Measurements from ENCODE around the gene CPSF3. TPM values are rescaled to one million over a fixed set of nuclear protein-coding genes. Genes with fewer than 3 reads are reported as not detected.

The CPSF3 gene
- total RNA-seq, 1 donor from 2014 or later: 199 TPM

- Histone ChIP-seq H3K9me3 (ENCODE audit: low read depth) (no peaks in the 10 kb centered on the region), H3K36me3 (no peaks in the 10 kb centered on the region), H2AFZ (replicated peaks) (no peak overlapping the region), H3K9ac (no peak overlapping the region), H3F3A (ENCODE audit: low read depth) (peaks cover 5% of the 10 kb centered on the region), H3K4me2 (no peak overlapping the region), H3K27me3 (no peaks in the 10 kb centered on the region), H3K79me2 (ENCODE audit: low read depth) (peaks cover 20% of the 10 kb centered on the region), H3K4me1 (peaks cover 6% of the 10 kb centered on the region), H4K20me1 (ENCODE audit: low read depth) (peaks cover 8% of the 10 kb centered on the region), H3K4me3 (no peak overlapping the region), H3K27ac (no peak overlapping the region)
- Mint-ChIP-seq H3K36me3 (peaks cover 4% of the 10 kb centered on the region), H3K27ac (no peak overlapping the region), H3K9me3 (no peaks in the 10 kb centered on the region), H3K4me1 (peaks cover 14% of the 10 kb centered on the region), H3K27me3 (ENCODE audit: insufficient read depth, low read depth) (peaks cover 4% of the 10 kb centered on the region), H3K4me3 (no peak overlapping the region)
- DNase-seq (ENCODE audit: low spot score): no peak
- TF ChIP-seq EZH2phosphoT487 (IDR thresholded peaks at IDR 0.05): no peak
- no peak for TF ChIP-seq EZH2 (IDR thresholded peaks at IDR 0.05)
- no peak for TF ChIP-seq CTCF (IDR thresholded peaks at IDR 0.05)
Measured at GRCh38 chr2:9419541-9419940, 3.9 kb upstream of the CPSF3 start.

GRCh38 chr2:9420495-9420894 lies 3.0 kb upstream of the CPSF3 start:
- Mint-ChIP-seq H3K4me3 (no peak overlapping the region), H3K4me1 (peaks cover 14% of the 10 kb centered on the region), H3K27me3 (ENCODE audit: insufficient read depth, low read depth) (peaks cover 4% of the 10 kb centered on the region), H3K9me3 (no peaks in the 10 kb centered on the region), H3K27ac (peak overlapping the region; percentile 0), H3K36me3 (peaks cover 4% of the 10 kb centered on the region)
- H3K36me3 ChIP-seq: no peaks in the 10 kb centered on the region
- H3F3A ChIP-seq (ENCODE audit: low read depth): peaks cover 5% of the 10 kb centered on the region
- no peak overlapping the region for H3K27ac ChIP-seq
- TF ChIP-seq EZH2 (IDR thresholded peaks at IDR 0.05) (no peak), EZH2phosphoT487 (IDR thresholded peaks at IDR 0.05) (no peak), CTCF (IDR thresholded peaks at IDR 0.05) (no peak)
- peaks cover 13% of the 10 kb centered on the region for H4K20me1 ChIP-seq (ENCODE audit: low read depth)
- H3K79me2 ChIP-seq (ENCODE audit: low read depth): peaks cover 29% of the 10 kb centered on the region
- no peaks in the 10 kb centered on the region for H3K27me3 ChIP-seq
- no peak overlapping the region for H3K4me2 ChIP-seq
- H3K9me3 ChIP-seq (ENCODE audit: low read depth): no peaks in the 10 kb centered on the region
- H3K4me1 ChIP-seq: peaks cover 11% of the 10 kb centered on the region
- H2AFZ ChIP-seq (replicated peaks): no peak overlapping the region
- H3K9ac ChIP-seq: no peak overlapping the region
- no peak overlapping the region for H3K4me3 ChIP-seq
- DNase-seq (ENCODE audit: low spot score): no peak

GRCh38 chr2:9422321-9423099 lies 944 bp upstream of the CPSF3 start:
- H4K20me1 ChIP-seq (ENCODE audit: low read depth): peaks cover 12% of the 10 kb centered on the region
- no peaks in the 10 kb centered on the region for H3K9me3 Mint-ChIP-seq
- peak overlapping the region; percentile 97 for H3K4me2 ChIP-seq
- H3K27me3 Mint-ChIP-seq (ENCODE audit: insufficient read depth, low read depth): peaks cover 4% of the 10 kb centered on the region
- H3K4me1 Mint-ChIP-seq: peaks cover 14% of the 10 kb centered on the region
- peaks cover 49% of the 10 kb centered on the region for H3K79me2 ChIP-seq (ENCODE audit: low read depth)
- TF ChIP-seq EZH2phosphoT487 (IDR thresholded peaks at IDR 0.05): peak; percentile 28
- no peak for TF ChIP-seq CTCF (IDR thresholded peaks at IDR 0.05)
- TF ChIP-seq EZH2 (IDR thresholded peaks at IDR 0.05): no peak
- peak overlapping the region; percentile 42 for H3K27ac Mint-ChIP-seq
- peaks cover 5% of the 10 kb centered on the region for H3F3A ChIP-seq (ENCODE audit: low read depth)
- peak overlapping the region; percentile 73 for H3K4me3 ChIP-seq
- H3K9me3 ChIP-seq (ENCODE audit: low read depth): no peaks in the 10 kb centered on the region
- peak overlapping the region; percentile 43 for H3K9ac ChIP-seq
- H3K27me3 ChIP-seq: no peaks in the 10 kb centered on the region
- peak overlapping the region; percentile 90 for H2AFZ ChIP-seq (replicated peaks)
- H3K36me3 Mint-ChIP-seq: peaks cover 2% of the 10 kb centered on the region
- peaks cover 11% of the 10 kb centered on the region for H3K4me1 ChIP-seq
- DNase-seq (ENCODE audit: low spot score): peak; percentile 47
- no peaks in the 10 kb centered on the region for H3K36me3 ChIP-seq
- no peak overlapping the region for H3K27ac ChIP-seq
- peak overlapping the region; percentile 94 for H3K4me3 Mint-ChIP-seq
